NT2/D1 (cell line): ENCODE measurements around the gene TENM3.

Experiments
- YY1 ChIP-seq: IDR thresholded peaks from 2 replicates; pipeline ENCODE4 v1.6.1; 2011; ENCODE audit not compliant: insufficient read length, insufficient read depth
- ZNF274 ChIP-seq: IDR thresholded peaks from 2 replicates; pipeline ENCODE4 v1.6.1; 2011; ENCODE audit warnings: mild to moderate bottlenecking, low read depth, low read length

- TF ChIP-seq ZNF274 (no peak), YY1 (no peak)
These were observed 177.0 kb downstream of the TENM3 start for GRCh38 chr4:182420189-182420588.
